GM23248 (cell line): ENCODE results near the gene TRAF3IP1. TPM values are rescaled to one million over a fixed set of nuclear protein-coding genes. Genes with fewer than 3 reads are reported as not detected.
"Not testable (repeated sequence)": the region's sequence is repeated elsewhere in the genome, so short reads cannot be mapped to it uniquely, and the experiment has no call there.

Source experiments
- DNase-seq: peaks from one replicate; pipeline ENCODE4 v3.0.0-alpha.2; 2015
- H2AFZ ChIP-seq: fragments of 200-600 bp; sonication (generic); 2 replicates; pipeline ENCODE4 v1.6.1; 2016; ENCODE audit warnings: antibody characterized with exemption
- H3F3A ChIP-seq: fragments of 200-600 bp; sonication (generic); 2 replicates; pipeline ENCODE4 v1.6.1; 2016; ENCODE audit warnings: mild to moderate bottlenecking, antibody characterized with exemption, mixed run types; ENCODE audit not compliant: insufficient read depth
- H3K27ac ChIP-seq: fragments of 200-600 bp; sonication (generic); 2 replicates; pipeline ENCODE4 v1.5.1; 2016; ENCODE audit warnings: mild to moderate bottlenecking
- H3K27me3 ChIP-seq: fragments of 200-600 bp; sonication (generic); replicated peaks from 2 replicates; pipeline ENCODE4 v1.6.1; 2016; ENCODE audit warnings: mild to moderate bottlenecking; ENCODE audit not compliant: insufficient read depth
- H3K36me3 ChIP-seq: fragments of 200-600 bp; sonication (generic); 2 replicates; pipeline ENCODE4 v1.6.1; 2016; ENCODE audit warnings: low read depth, mild to moderate bottlenecking
- H3K4me1 ChIP-seq: fragments of 200-600 bp; sonication (generic); 2 replicates; pipeline ENCODE4 v1.6.1; 2016; ENCODE audit warnings: mild to moderate bottlenecking; ENCODE audit not compliant: insufficient read depth
- H3K4me2 ChIP-seq: fragments of 200-600 bp; sonication (generic); one replicate; pipeline ENCODE4 v1.6.1; 2016; ENCODE audit warnings: mild to moderate bottlenecking; ENCODE audit not compliant: unreplicated experiment
- H3K4me3 ChIP-seq: fragments of 200-600 bp; sonication (generic); 2 replicates; pipeline ENCODE4 v1.5.1; 2016; ENCODE audit warnings: mild to moderate bottlenecking
- H3K79me2 ChIP-seq: fragments of 200-600 bp; sonication (generic); 2 replicates; pipeline ENCODE4 v1.6.1; 2016; ENCODE audit warnings: mild to moderate bottlenecking; ENCODE audit not compliant: insufficient read depth
- H3K9ac ChIP-seq: fragments of 200-600 bp; sonication (generic); 2 replicates; pipeline ENCODE4 v1.6.1; 2016; ENCODE audit warnings: mild to moderate bottlenecking
- H3K9me2 ChIP-seq: fragments of 200-600 bp; sonication (generic); 2 replicates; pipeline ENCODE4 v1.6.1; 2016; ENCODE audit warnings: mixed run types, mild to moderate bottlenecking, moderate library complexity; ENCODE audit not compliant: insufficient read depth
- H3K9me3 ChIP-seq: fragments of 200-600 bp; sonication (generic); one replicate; pipeline ENCODE4 v1.6.1; 2017; ENCODE audit warnings: low read depth
- H4K20me1 ChIP-seq: fragments of 200-600 bp; sonication (generic); 2 replicates; pipeline ENCODE4 v1.6.0; 2016; ENCODE audit not compliant: insufficient read depth
- EZH2 ChIP-seq: fragments of 200-600 bp; sonication (generic); IDR thresholded peaks from 2 replicates; pipeline ENCODE4 v1.6.1; 2018; ENCODE audit warnings: antibody characterized with exemption, mild to moderate bottlenecking; ENCODE audit not compliant: insufficient read depth, poor library complexity, severe bottlenecking
- EZH2phosphoT487 ChIP-seq: fragments of 200-600 bp; sonication (generic); IDR thresholded peaks from 2 replicates; pipeline ENCODE4 v1.6.1; 2018; ENCODE audit warnings: antibody characterized with exemption, moderate library complexity, mild to moderate bottlenecking, low read depth; ENCODE audit not compliant: insufficient read depth
- WGBS, 2 experiments: methylation state at CpG; one replicate each; pipeline ENCODE4 v1.1.6; 2015 to 2017; ENCODE audit warnings: low lambda C conversion rate in 2 of 2, low coverage in 1 of 2; ENCODE audit errors: missing lambda C conversion rate in 2 of 2; 5-methylcytosine and 5-hydroxymethylcytosine counted together
- in situ Hi-C: fragments of 300-500 bp; cut with MboI; formaldehyde crosslinking; loops from 2 replicates; pipeline ENCODE4 v1.15.0; 2020
- polyA plus RNA-seq: library from polyadenylated mRNA; unstranded; fragments of >200 nt; fragmentation: Nextera tagmentation; extraction: Ambion mirVana; gene quantifications from 2 replicates; pipeline ENCODE4 v1.2.1, GENCODE V29; 2016
- total RNA-seq: library from RNA; depleted of rRNA; stranded (reverse); fragments of >200 nt; shearing (Covaris generic); gene quantifications from 2 replicates; pipeline ENCODE4 v1.2.3, GENCODE V29; 2014

TRAF3IP1 gene
- total and polyA plus RNA-seq, 2 experiments from 2014 or later: 9.5 to 10.6 TPM

DNA sequence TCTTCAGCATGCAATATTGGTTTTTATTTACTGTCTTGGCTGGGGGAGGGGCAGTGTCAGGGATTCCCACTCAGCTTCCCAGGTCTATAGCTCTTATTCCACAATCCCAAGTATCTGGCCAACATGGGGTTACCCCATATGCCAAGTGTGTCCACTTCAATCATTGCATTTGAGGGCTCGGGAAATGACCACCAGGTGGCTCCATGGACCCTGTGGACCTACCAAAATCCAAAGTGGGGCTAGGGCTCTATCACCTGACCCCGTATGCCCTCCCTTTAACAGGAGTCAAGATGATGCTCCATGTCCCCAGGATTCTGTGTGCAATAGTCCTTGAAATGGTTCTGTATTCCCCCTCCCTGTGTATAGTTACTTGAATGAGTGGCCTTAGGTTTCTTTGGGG, 12.1 kb upstream of the TRAF3IP1 start:
- H3K79me2 ChIP-seq: no peaks in the 10 kb centered on the region
- H3K36me3 ChIP-seq: no peaks in the 10 kb centered on the region
- no peaks in the 10 kb centered on the region for H3K27me3 ChIP-seq
- H3K9me3 ChIP-seq: no peaks in the 10 kb centered on the region
- no peaks in the 10 kb centered on the region for H3K4me1 ChIP-seq
- in situ Hi-C loops: no loop called here
- H3K9ac ChIP-seq: no peak overlapping the region
- TF ChIP-seq EZH2 (no peak), EZH2phosphoT487 (no peak)
- H3K9me2 ChIP-seq: no peaks in the 10 kb centered on the region
- no peak overlapping the region for H3K27ac ChIP-seq
- no peak for DNase-seq
- no peaks in the 10 kb centered on the region for H3F3A ChIP-seq
- no peak overlapping the region for H3K4me3 ChIP-seq
- H2AFZ ChIP-seq: no peak overlapping the region
- H3K4me2 ChIP-seq: no peak overlapping the region
- no peaks in the 10 kb centered on the region for H4K20me1 ChIP-seq
- 52 to 65% methylated on average over 2 of the region's 2 CpGs for WGBS, 2 experiments

DNA sequence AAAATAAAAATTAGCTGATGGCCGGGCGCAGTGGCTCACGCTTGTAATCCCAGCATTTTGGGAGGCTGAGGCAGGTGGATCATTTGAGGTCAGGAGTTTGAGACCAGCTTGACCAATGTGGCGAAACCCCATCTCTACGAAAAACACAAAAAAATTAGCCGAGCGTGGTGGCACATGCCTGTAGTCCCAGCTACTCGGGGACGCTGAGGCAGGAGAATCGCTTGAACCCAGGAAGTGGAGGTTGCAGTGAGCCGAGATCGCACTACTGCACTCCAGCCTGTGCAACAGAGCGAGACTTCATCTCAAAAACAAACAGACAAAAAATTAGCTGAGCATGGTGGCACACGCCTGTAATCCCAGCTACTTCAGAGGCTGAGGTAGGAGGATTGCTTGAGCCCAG, 9.6 kb upstream of the TRAF3IP1 start:
- 71 to 73% methylated on average over 14 of the region's 14 CpGs for WGBS, 2 experiments

DNA sequence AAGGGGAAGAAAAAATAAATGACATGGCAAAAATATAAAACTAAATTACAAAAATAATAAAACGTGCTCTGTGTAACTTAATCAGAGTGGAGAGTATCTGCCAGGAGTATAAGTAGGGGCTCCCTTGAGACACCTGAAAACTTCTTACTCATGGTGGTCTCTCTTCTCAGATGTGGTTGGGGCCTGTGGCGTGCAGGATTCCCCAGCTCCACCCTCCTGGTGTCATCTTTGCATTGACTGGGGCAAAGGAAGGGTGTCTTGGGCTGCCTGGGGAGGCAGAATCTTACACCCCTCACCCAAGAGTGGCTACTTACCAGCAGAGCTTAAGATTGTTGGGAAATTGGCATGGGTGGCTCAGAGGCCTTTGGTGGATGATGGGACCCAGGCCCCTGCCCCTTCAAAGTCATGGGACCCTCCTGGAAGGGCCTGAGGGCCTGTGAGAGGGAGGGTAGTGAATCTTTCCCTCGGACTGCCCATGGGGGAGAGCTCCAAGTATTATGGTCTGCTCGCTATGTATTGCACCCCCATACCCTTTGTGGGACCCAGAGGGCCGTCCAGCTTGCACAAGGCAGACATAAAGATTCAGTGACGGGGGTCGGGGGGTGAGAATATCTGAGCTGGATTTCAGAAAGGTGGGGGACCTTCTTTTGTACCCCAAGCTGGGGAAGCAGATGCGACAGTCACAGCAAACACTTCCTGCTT, 6.9 kb upstream of the TRAF3IP1 start:
- Histone ChIP-seq H3K27ac (no peak overlapping the region), H3K4me3 (no peak overlapping the region), H3F3A (no peaks in the 10 kb centered on the region), H3K79me2 (no peaks in the 10 kb centered on the region), H3K27me3 (no peaks in the 10 kb centered on the region), H3K4me2 (no peak overlapping the region), H3K36me3 (no peaks in the 10 kb centered on the region), H4K20me1 (no peaks in the 10 kb centered on the region), H3K4me1 (no peaks in the 10 kb centered on the region), H3K9ac (no peak overlapping the region), H3K9me2 (no peaks in the 10 kb centered on the region), H2AFZ (no peak overlapping the region), H3K9me3 (no peaks in the 10 kb centered on the region)
- DNase-seq: no peak
- in situ Hi-C loops: no loop called here
- TF ChIP-seq EZH2 (no peak), EZH2phosphoT487 (no peak)
- WGBS, 2 experiments: 78% methylated on average over 8 of the region's 8 CpGs

More for the DNA sequence above, 9.6 kb upstream of the TRAF3IP1 start:
- H3F3A ChIP-seq, H3K27ac ChIP-seq, H3K4me2 ChIP-seq, H3K79me2 ChIP-seq, H3K9ac ChIP-seq, H3K4me3 ChIP-seq, H3K4me1 ChIP-seq, H4K20me1 ChIP-seq, H3K9me3 ChIP-seq, H3K36me3 ChIP-seq, DNase-seq, in situ Hi-C loops, H2AFZ ChIP-seq, H3K9me2 ChIP-seq, H3K27me3 ChIP-seq: not testable (repeated sequence)

DNA sequence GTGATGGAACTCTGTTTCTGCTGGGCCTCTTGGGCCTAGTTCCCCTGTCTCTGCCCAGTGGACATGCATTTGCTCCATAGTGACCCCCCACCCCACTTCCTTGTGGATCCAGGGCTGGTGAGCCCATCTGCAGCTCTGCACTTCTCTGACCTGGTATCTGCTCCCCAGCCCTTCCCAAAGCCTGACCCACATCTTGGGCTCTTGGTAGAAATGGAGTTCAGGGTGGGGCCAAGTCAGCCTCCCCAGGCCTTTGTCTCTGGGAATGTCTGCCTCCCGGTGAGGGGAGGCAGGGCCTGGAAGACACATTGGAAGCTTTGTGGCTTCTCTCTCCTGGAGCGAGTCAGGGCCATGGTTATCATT, 6.3 kb upstream of the TRAF3IP1 start:
- Histone ChIP-seq H3K4me2 (no peak overlapping the region), H3K9ac (no peak overlapping the region), H3K27me3 (no peaks in the 10 kb centered on the region), H3K27ac (no peak overlapping the region), H3K36me3 (no peaks in the 10 kb centered on the region), H3K4me3 (no peak overlapping the region), H3K9me2 (no peaks in the 10 kb centered on the region), H3F3A (no peaks in the 10 kb centered on the region), H3K4me1 (no peaks in the 10 kb centered on the region), H2AFZ (no peak overlapping the region), H4K20me1 (no peaks in the 10 kb centered on the region), H3K9me3 (no peaks in the 10 kb centered on the region), H3K79me2 (no peaks in the 10 kb centered on the region)
- no peak for DNase-seq
- TF ChIP-seq EZH2phosphoT487: no peak
- no peak for TF ChIP-seq EZH2
- WGBS, 2 experiments: 51 to 54% methylated on average over 2 of the region's 2 CpGs
- in situ Hi-C loops: no loop called here

DNA sequence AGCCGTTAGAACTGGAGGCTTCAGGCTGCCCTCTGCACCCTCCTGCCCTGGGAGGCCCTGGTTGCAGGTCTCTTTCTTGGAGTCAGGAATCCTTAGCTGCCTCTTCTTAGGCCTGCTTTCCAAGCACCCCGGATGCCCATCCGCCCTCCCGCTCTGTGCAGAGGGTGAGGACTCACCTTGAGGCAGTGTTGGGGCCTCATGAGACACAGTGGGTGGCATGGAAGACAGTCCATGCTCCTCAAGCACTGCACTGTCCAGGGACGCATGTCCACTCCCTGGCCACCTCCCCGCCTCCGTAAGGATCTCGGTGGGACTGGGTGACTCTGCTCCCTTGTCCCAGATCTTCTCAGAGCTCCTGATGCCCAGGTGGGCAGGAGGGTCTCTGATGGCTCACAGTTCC, 5.7 kb upstream of the TRAF3IP1 start:
- WGBS, 2 experiments: 88 to 94% methylated on average over 8 of the region's 8 CpGs
- Histone ChIP-seq H3K9me2 (no peaks in the 10 kb centered on the region), H3K9ac (no peak overlapping the region), H3F3A (no peaks in the 10 kb centered on the region), H3K4me3 (no peak overlapping the region), H3K4me2 (no peak overlapping the region), H3K4me1 (no peaks in the 10 kb centered on the region), H3K9me3 (no peaks in the 10 kb centered on the region), H3K36me3 (no peaks in the 10 kb centered on the region), H3K27ac (no peak overlapping the region), H3K79me2 (no peaks in the 10 kb centered on the region), H2AFZ (no peak overlapping the region), H4K20me1 (no peaks in the 10 kb centered on the region), H3K27me3 (no peaks in the 10 kb centered on the region)
- DNase-seq: no peak
- TF ChIP-seq EZH2phosphoT487: no peak
- no peak for TF ChIP-seq EZH2
- in situ Hi-C loops: no loop called here
